HCT116 (cell line): ENCODE results near the gene FGD5. TPM values are rescaled to one million over a fixed set of nuclear protein-coding genes. Genes with fewer than 3 reads are reported as not detected.

Experiments used
- ATAC-seq: fragments of 200-7000 bp; cut with Tn5 transposase; 2 replicates; pipeline ENCODE4 v1.9.1; 2020; ENCODE audit warnings: mild to moderate bottlenecking, moderate library complexity
- BruUV-seq: library from RNA; stranded (reverse); fragments of 400-500 nt; replicated peaks from 2 replicates; lab custom pipeline; 2021; lab: Mats Ljungman, UMichigan
- CTCF ChIA-PET: fragments of 300-600 bp; sonication (Branson Sonifier 250); formaldehyde crosslinking; loops from one replicate; lab custom pipeline; 2021; ENCODE audit warnings: antibody characterized with exemption; lab: Charles Lee
- POLR2A ChIA-PET: fragments of 300-600, 350-600 bp; sonication (Branson Sonifier 250); formaldehyde crosslinking; loops from one replicate; lab custom pipeline; 2021; ENCODE audit warnings: antibody characterized with exemption; lab: Charles Lee
- RAD21 ChIA-PET, 2 experiments: fragments of 300-600 bp; sonication (Branson Sonifier 250); formaldehyde crosslinking; loops; one replicate each; lab custom pipeline; 2023; ENCODE audit warnings: low total read pairs in 2 of 2; ENCODE audit not compliant: uncharacterized antibody in 2 of 2, unreplicated experiment in 2 of 2, low non-redundant PET in 1 of 2; lab: Charles Lee
- DNase-seq: peaks from one replicate; pipeline ENCODE4 v3.0.0-alpha.2; 2010; ENCODE audit warnings: low read depth, low spot score
- H2AFZ ChIP-seq: fragments of 200-600 bp; shearing (Covaris generic), sonication (generic); 2 replicates; pipeline ENCODE4 v1.6.1; 2017; ENCODE audit warnings: low read depth, mixed run types, mixed read lengths, antibody characterized with exemption, low read length; ENCODE audit not compliant: poor library complexity, severe bottlenecking
- H3K27ac ChIP-seq: 2 replicates; pipeline ENCODE4 v1.5.1; 2012; ENCODE audit warnings: low read depth, low read length
- H3K27me3 ChIP-seq: fragments of 200-600 bp; sonication (generic); 2 replicates; pipeline ENCODE4 v1.6.1; 2016; ENCODE audit warnings: mixed run types, low read length, mixed read lengths; ENCODE audit not compliant: insufficient read depth
- H3K36me3 ChIP-seq, 2 experiments: fragments of 200-500 bp in 1 of 2; fragments of 200-600 bp in 1 of 2; sonication (Bioruptor generic) in 1 of 2; sonication (generic) in 1 of 2; 2 replicates each; pipeline versions ENCODE4 v1.5.1 to v1.6.1; 2014 to 2016; ENCODE audit warnings: low read length in 2 of 2, inconsistent platforms in 1 of 2, mixed read lengths in 1 of 2, mixed run types in 1 of 2; ENCODE audit not compliant: insufficient read depth in 2 of 2, control insufficient read depth in 1 of 2
- H3K4me1 ChIP-seq, 2 experiments: fragments of 200-600 bp in 1 of 2; sonication (generic) in 1 of 2; 2 replicates each; pipeline versions ENCODE4 v1.5.1 to v1.6.1; 2012 to 2017; ENCODE audit warnings: low read length in 2 of 2, inconsistent platforms in 1 of 2, mild to moderate bottlenecking in 1 of 2, mixed read lengths in 1 of 2, mixed run types in 1 of 2, moderate library complexity in 1 of 2; ENCODE audit not compliant: insufficient read depth in 2 of 2, control insufficient read depth in 1 of 2
- H3K4me2 ChIP-seq: fragments of 200-600 bp; sonication (generic); 2 replicates; pipeline ENCODE4 v1.6.1; 2017; ENCODE audit warnings: mixed run types, low read length, mixed read lengths
- H3K4me3 ChIP-seq, 2 experiments: fragments of 200-600 bp in 1 of 2; sonication (generic) in 1 of 2; replicated peaks in 1 of 2; 2 replicates each; pipeline ENCODE4 v1.5.1; 2011 to 2016; ENCODE audit warnings: low read length in 2 of 2, control low read depth in 1 of 2, low read depth in 1 of 2, mild to moderate bottlenecking in 1 of 2, mixed read lengths in 1 of 2, mixed run types in 1 of 2
- H3K79me2 ChIP-seq: fragments of 200-600 bp; sonication (generic); 2 replicates; pipeline ENCODE4 v1.6.1; 2017; ENCODE audit warnings: mild to moderate bottlenecking, mixed run types, low read length, moderate library complexity, mixed read lengths; ENCODE audit not compliant: insufficient read depth
- H3K9ac ChIP-seq: fragments of 200-600 bp; sonication (generic); 2 replicates; pipeline ENCODE4 v1.6.1; 2016; ENCODE audit warnings: low read length, mixed read lengths
- H3K9me2 ChIP-seq: fragments of 200-600 bp; sonication (generic), shearing (Covaris generic); 2 replicates; pipeline ENCODE4 v1.6.1; 2017; ENCODE audit warnings: mixed run types, mild to moderate bottlenecking, moderate library complexity; ENCODE audit not compliant: insufficient read depth
- H3K9me3 ChIP-seq, 2 experiments: fragments of 200-500 bp in 1 of 2; fragments of 200-600 bp in 1 of 2; sonication (Bioruptor generic) in 1 of 2; sonication (generic) in 1 of 2; 2 replicates each; pipeline ENCODE4 v1.6.1; 2014 to 2017; ENCODE audit warnings: low read length in 2 of 2, mixed read lengths in 2 of 2, inconsistent platforms in 1 of 2, low read depth in 1 of 2, mild to moderate bottlenecking in 1 of 2, mixed run types in 1 of 2, moderate library complexity in 1 of 2; ENCODE audit not compliant: control insufficient read depth in 1 of 2, insufficient read depth in 1 of 2
- H4K20me1 ChIP-seq: fragments of 200-600 bp; sonication (generic), shearing (Covaris generic); 2 replicates; pipeline ENCODE4 v1.6.1; 2017; ENCODE audit warnings: mixed run types, mild to moderate bottlenecking, moderate library complexity; ENCODE audit not compliant: insufficient read depth
- CBX3 ChIP-seq: IDR thresholded peaks from 2 replicates; pipeline ENCODE4 v1.6.1; 2012; ENCODE audit warnings: low read depth
- EGR1 ChIP-seq: IDR thresholded peaks from 2 replicates; pipeline ENCODE4 v1.6.1; 2012; ENCODE audit warnings: low read depth
- ELF1 ChIP-seq: IDR thresholded peaks from 2 replicates; pipeline ENCODE4 v1.6.1; 2012; ENCODE audit warnings: low read depth, borderline replicate concordance
- SIN3A ChIP-seq: IDR thresholded peaks from 2 replicates; pipeline ENCODE4 v1.6.1; 2012; ENCODE audit warnings: low read depth
- intact Hi-C: fragments of 100-400 bp; cut with micrococcal nuclease; formaldehyde crosslinking; loops from 2 replicates; pipeline ENCODE4 v1.10.0; 2022
- total RNA-seq: library from RNA; stranded (reverse); gene quantifications from one replicate; pipeline ENCODE4 v1.2.1, GENCODE V29; 2021; ENCODE audit not compliant: unreplicated experiment

FGD5 gene
- total RNA-seq, 1 experiment from 2014 or later = 0.22 TPM

- Histone ChIP-seq H3K36me3 (no peaks in the 10 kb centered on the region; a peak in 1 of 4 replicates), H3K4me1 (no peaks in the 10 kb centered on the region), H3K27ac (no peak overlapping the region), H3K79me2 (peaks cover 48% of the 10 kb centered on the region), H3K27me3 (no peaks in the 10 kb centered on the region), H3K9ac (no peak overlapping the region), H3K9me3 (no peaks in the 10 kb centered on the region; a peak in 1 of 4 replicates), H4K20me1 (0 out of 2 replicates have a peak, but pooled peaks cover 3% of the 10 kb centered on the region), H3K4me3 (no peak overlapping the region), H3K4me2 (no peak overlapping the region), H3K9me2 (no peaks in the 10 kb centered on the region), H2AFZ (no peak overlapping the region)
- intact Hi-C loops = no loop called here
- BruUV-seq = no TSS peak
- ChIA-PET POLR2A (no interaction called here), RAD21 (no interaction called here), CTCF (no interaction called here)
- no peak for ATAC-seq
- no peak for DNase-seq
- TF ChIP-seq EGR1 = no peak
- no peak for TF ChIP-seq CBX3
- TF ChIP-seq ELF1 = no peak
- TF ChIP-seq SIN3A = no peak
These were observed 161.9 kb downstream of the FGD5 start for GRCh38 chr3:14980689-14981088.

Other genes starting within 250 kb of the FGD5 start
- 15.6 TPM for gene CCDC174, start 167.2 kb upstream of the FGD5 start, total RNA-seq
- gene C3orf20, start 143.8 kb upstream of the FGD5 start, total RNA-seq = 0.20 TPM
- gene NR2C2, start 128.6 kb downstream of the FGD5 start, total RNA-seq = 45.0 TPM
- 58.3 TPM for gene MRPS25, start 246.4 kb downstream of the FGD5 start, total RNA-seq